NCI-H524 (cell line): ENCODE results near the gene EML6.
A peak's percentile ranks its signal among the peaks of the same experiment; 100 is the strongest.

Experiments used
- DNase-seq, 2 experiments: peaks; one replicate each; lab custom pipeline; 2025; lab: John Stamatoyannopoulos, UW

EML6 gene

DNA sequence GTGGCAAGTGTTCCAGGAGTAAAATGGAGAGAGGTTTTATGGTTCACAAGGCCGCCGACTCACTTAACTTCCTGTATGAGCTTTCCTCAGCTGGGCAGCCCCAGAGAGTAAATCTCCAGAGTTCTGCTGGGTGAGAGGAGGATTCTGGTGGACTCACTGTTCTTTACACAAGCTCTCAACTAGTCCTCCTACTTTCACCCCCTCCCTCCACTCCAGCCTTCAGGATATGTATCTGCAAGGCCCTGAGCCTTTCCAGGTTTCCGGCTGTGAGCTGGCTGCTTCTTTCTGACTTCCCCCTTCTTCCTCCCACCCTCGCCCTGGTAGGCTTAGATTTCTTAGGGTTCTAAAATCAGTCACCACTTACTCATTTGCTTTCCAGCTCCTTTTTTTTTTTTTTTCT lies 34.0 kb downstream of the EML6 start:
- DNase-seq, result no peak

DNA sequence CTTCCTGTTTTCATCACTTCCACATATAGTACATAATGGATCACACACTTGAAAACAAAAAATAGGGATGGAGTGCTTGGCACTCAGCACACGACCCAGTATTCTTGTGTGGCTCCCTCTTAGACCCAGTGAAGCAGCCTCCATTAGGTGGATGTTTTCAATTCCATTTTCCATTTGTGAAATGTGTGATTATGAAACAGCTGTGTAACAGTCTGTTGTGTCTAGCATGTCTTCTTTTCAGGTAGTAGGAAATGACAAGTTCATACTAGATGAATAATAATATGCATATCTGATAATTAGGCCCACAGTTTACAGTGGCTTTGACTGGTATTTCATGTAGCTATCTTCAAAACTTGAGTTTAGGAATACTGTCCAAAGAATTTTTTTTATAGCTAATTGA lies 35.5 kb downstream of the EML6 start:
- DNase-seq, result no peak

GRCh38 chr2:54760310-54760709 lies 36.8 kb downstream of the EML6 start:
- no peak for DNase-seq

GRCh38 chr2:54763636-54764291 lies 40.3 kb downstream of the EML6 start:
- DNase-seq, result peak in 1 of 2 experiments; percentile 24

- DNase-seq, result no peak
Observed at GRCh38 chr2:54767921-54768320, 44.5 kb downstream of the EML6 start.

DNA sequence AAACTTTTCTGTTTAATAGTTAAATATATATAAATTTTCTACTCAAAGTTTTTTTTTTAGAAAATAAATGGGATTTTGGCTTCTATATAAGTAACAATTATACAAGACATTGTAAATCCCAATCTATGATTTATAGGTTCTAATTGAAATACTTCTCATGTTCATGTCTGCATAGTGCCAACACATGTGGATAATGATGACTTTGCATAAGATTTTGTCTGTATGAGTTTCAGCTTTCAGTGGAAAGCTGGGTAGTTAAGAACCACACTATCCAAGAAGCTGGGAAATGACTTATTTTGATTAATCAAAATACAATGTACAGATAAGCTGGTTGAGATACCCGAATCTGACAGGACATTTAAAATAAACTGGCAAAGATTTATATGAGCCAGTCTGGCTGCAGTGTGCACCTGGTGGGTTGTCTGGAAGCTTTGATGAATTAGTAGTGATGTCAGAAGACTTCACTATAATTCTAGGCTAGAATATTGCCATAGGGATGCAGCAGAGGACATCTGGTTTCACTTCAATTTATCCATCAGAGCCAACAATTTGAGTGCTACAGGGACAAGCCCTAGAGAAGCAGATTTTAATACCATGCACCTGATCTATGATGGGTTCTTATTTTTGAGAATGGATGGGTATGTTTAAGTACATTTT lies 45.4 kb downstream of the EML6 start:
- DNase-seq, result no peak

GRCh38 chr2:54770211-54770610 lies 46.7 kb downstream of the EML6 start:
- DNase-seq, result no peak

GRCh38 chr2:54770676-54771075 lies 47.2 kb downstream of the EML6 start:
- no peak for DNase-seq

- no peak for DNase-seq
Observed at GRCh38 chr2:54771166-54771885, 47.9 kb downstream of the EML6 start.

DNA sequence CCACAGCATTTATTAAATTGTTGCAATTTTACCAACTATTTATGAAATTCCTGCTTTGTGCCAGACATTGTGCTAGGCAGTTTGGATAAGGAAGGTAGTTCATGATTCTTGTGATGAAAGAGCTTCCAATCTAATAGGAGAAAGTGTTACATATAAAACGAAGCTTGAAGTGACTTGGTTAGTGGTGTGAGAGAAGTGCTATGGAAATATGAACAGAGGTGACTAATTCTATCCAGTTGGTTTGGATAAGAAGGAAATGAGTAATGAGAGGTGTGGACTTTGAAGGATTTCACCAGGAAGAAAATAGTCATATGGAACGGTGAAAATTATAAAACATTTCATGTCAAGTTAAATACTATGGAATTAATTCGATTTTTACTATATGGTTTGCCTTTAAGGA lies 48.6 kb downstream of the EML6 start:
- DNase-seq, result no peak

DNA sequence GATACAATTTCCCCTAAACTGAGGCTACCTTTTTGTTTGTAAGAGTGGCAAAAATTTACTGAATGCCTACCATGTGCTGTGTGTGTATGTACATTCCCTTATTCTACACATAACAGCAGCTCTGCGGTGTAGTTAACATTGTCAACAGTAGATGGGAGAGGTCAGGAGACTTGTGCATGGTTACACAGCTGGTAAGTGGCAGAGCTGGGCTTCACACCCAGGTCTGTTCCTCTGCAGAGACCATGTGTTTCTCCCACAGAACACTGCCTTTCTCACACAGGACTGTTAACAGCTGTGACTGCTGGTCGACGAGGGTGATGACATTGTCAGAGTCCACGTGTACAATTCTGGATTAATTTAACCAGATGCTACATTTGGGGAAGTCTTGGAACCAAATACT lies 49.1 kb downstream of the EML6 start:
- peak in 1 of 2 experiments; percentile 22 for DNase-seq

DNA sequence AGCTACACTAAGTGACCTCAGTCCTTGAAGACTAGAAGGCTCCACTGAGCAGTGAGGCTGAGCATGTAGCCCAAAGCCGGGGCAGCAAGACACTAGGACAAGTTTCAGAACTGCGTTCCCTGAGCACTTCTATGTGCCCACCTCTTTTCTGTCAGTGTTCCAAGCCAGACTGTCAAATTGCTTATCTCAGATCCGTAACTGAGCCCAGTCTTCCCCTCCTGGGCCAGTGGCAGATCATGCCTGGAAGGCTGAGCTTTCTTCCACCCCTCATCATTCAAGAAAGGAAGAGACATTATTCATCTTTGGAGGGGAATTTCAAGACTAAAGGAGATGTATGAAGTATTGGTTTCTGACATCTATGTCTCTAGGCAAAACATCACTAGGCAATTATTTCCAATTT lies 49.8 kb downstream of the EML6 start:
- no peak for DNase-seq

DNA sequence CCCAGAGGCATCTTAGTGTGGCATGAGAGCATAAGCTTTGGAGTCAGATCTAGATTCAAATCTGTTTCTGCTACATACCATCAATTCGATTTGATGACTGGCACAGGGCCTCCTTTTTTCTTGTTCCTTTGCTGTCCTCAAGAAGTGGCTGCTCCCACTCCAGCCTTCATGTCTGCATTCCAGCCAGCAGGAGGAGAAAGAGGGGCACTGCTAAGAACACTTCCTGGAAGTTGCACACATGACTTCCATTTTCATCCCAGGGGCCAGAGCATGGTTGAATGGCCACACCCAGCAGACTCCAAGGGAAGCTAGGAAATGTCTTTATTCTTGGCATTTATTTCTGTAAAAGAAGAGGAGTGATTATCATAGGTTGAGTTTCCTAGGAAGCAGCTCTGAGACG lies 50.4 kb downstream of the EML6 start:
- no peak for DNase-seq

- DNase-seq, result no peak
Observed at GRCh38 chr2:54775710-54776109, 52.2 kb downstream of the EML6 start.

GRCh38 chr2:54776494-54776893 lies 53.0 kb downstream of the EML6 start:
- no peak for DNase-seq

DNA sequence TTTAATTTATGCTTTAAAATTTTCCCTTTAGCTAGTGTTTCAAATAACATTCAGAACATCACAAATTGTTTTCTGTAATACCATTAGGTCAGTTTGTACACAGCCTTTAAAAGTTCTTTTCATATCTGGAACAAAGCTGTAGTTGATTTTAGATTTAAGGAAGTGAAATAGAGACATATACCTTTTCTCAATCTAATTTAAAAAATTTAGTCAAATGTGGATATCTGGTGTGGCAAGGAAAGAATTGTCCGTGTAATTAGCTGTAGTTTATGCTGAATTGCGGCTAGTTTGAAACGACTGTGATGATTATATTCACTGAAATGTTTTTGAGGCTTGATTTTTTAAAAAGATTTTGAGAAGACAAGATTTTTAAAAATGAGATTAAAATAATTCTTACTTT lies 59.9 kb downstream of the EML6 start:
- no peak for DNase-seq

- DNase-seq, result no peak
Observed at GRCh38 chr2:54787270-54787669, 63.8 kb downstream of the EML6 start.

DNA sequence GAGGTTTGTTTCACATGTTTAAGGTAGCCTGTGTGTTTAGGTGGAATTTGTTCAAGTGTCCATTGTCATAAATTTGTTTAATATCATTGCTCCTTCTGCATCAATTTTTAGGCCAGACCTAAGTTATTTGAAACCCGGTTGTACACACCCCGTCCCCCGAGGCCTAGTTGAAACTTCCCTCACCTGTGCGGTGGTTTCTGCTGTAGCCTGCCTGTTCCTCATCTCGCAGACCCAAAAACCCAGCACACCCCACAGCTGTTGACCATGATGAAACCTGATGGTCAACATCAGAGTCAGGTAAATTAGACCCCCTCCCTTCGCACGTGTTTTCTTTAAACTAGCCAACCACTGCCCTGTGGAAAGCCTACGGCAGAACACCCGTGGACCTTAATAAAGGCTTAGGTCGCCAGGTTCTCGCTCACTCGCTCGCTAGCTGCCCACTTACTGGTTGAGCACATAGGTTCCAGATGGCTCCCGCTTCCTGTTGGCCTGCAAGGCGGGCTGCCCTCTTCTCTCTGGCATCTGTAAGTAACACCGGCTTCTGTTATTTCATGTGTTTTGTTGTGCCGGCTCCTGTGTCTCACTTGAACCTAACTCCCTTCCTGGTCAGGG lies 64.4 kb downstream of the EML6 start:
- no peak for DNase-seq

GRCh38 chr2:54789878-54790277 lies 66.4 kb downstream of the EML6 start:
- DNase-seq, result no peak

- no peak for DNase-seq
Observed at GRCh38 chr2:54791831-54792230, 68.4 kb downstream of the EML6 start.

- DNase-seq, result no peak
Observed at GRCh38 chr2:54797307-54797706, 73.8 kb downstream of the EML6 start.

- DNase-seq, result no peak
Observed at GRCh38 chr2:54801352-54801751, 77.9 kb downstream of the EML6 start.
